ENCODE data around the gene MYOZ1. TPM values are rescaled to one million over a fixed set of nuclear protein-coding genes. Genes with fewer than 3 reads are reported as not detected.

The MYOZ1 gene
- total RNA-seq, 1 experiment from 2014 or later: not detected

- intact Hi-C loops (cut with micrococcal nuclease): no loop called here
These were observed 55.9 kb downstream of the MYOZ1 start for GRCh38 chr10:73585327-73585726.

More at GRCh38 chr10:73585327-73585726, 55.9 kb downstream of the MYOZ1 start:
- H3K9me2 ChIP-seq (ENCODE audit: insufficient read depth): no peaks in the 10 kb centered on the region
- ChIA-PET CTCF (no interaction called here), POLR2A (no interaction called here), RAD21 (ENCODE audit: low non-redundant PET in 1 of 2, low total read pairs in 2 of 2, uncharacterized antibody in 2 of 2, unreplicated experiment in 2 of 2) (no interaction called here)
- DNase-seq (ENCODE audit: low read depth, low spot score) (no peak), ATAC-seq (no peak)
- no peak overlapping the region for H3K9ac ChIP-seq (ENCODE audit: low read length)
- no peaks in the 10 kb centered on the region for H3K36me3 ChIP-seq (ENCODE audit: control insufficient read depth in 1 of 2, insufficient read depth in 2 of 2, low read length in 2 of 2)
- no peak overlapping the region for H3K4me2 ChIP-seq (ENCODE audit: low read length)
- BruUV-seq (replicated peaks): no TSS peak
- H4K20me1 ChIP-seq (ENCODE audit: insufficient read depth): no peaks in the 10 kb centered on the region
- peaks cover 0 to 4% of the 10 kb centered on the region in 2 experiments; a peak in 1 of 4 replicates for H3K9me3 ChIP-seq (ENCODE audit: control insufficient read depth in 1 of 2, insufficient read depth in 1 of 2, low read depth in 1 of 2, low read length in 2 of 2)
- no peak overlapping the region for H2AFZ ChIP-seq (ENCODE audit: low read depth, low read length, poor library complexity, severe bottlenecking)
- H3K27ac ChIP-seq (ENCODE audit: low read depth, low read length): no peak overlapping the region
- H3K27me3 ChIP-seq (ENCODE audit: insufficient read depth, low read length): no peaks in the 10 kb centered on the region
- TF ChIP-seq ELF1 (IDR thresholded peaks at IDR 0.05; ENCODE audit: borderline replicate concordance, low read depth) (no peak), MAX (IDR thresholded peaks at IDR 0.05) (no peak), EGR1 (IDR thresholded peaks at IDR 0.05; ENCODE audit: low read depth) (no peak), RAD21 (IDR thresholded peaks at IDR 0.05; ENCODE audit: low read depth) (no peak), JUND (IDR thresholded peaks at IDR 0.05) (no peak), SIN3A (IDR thresholded peaks at IDR 0.05; ENCODE audit: low read depth) (no peak), EZH2phosphoT487 (IDR thresholded peaks at IDR 0.05; ENCODE audit: borderline replicate concordance) (no peak), POLR2A (IDR thresholded peaks at IDR 0.05; ENCODE audit: borderline replicate concordance, extremely low read depth, insufficient read depth, insufficient read length) (no peak), SP1 (IDR thresholded peaks at IDR 0.05; ENCODE audit: low read depth) (no peak), REST (IDR thresholded peaks at IDR 0.05; ENCODE audit: low read depth) (no peak), FOSL1 (IDR thresholded peaks at IDR 0.05; ENCODE audit: low read depth) (no peak)
- no peak overlapping the region for H3K4me3 ChIP-seq (replicated peaks in 1 of 2; ENCODE audit: low read depth in 1 of 2, low read length in 2 of 2)
- no peaks in the 10 kb centered on the region; the same call in 1 of the 2 replicates for H3K79me2 ChIP-seq (ENCODE audit: insufficient read depth, low read length)
- H3K4me1 ChIP-seq (ENCODE audit: control insufficient read depth in 1 of 2, insufficient read depth in 2 of 2, low read length in 2 of 2): no peaks in the 10 kb centered on the region
